Sciatic nerve (tissue), 2 donors: ENCODE data around the gene SCN8A. TPM values are rescaled to one million over a fixed set of nuclear protein-coding genes. Genes with fewer than 3 reads are reported as not detected.
"Not testable (repeated sequence)": the region's sequence is repeated elsewhere in the genome, so short reads cannot be mapped to it uniquely, and the experiment has no call there.

Experiments used
- ATAC-seq: fragments of 200-7000 bp; cut with Tn5 transposase; one replicate; pipeline ENCODE4 v1.9.1; 2020; ENCODE audit warnings: mild to moderate bottlenecking, moderate library complexity
- DNase-seq: peaks from one replicate; pipeline ENCODE4 v3.0.0-alpha.2; 2020; ENCODE audit warnings: low spot score
- intact Hi-C: fragments of 100-400 bp; cut with DNase I; formaldehyde crosslinking; loops from one replicate; pipeline ENCODE4 v1.14.2; 2022
- total RNA-seq: library from RNA; stranded (reverse); fragmentation: NEBNext Ultra II Directional; extraction: Animal tissue kit (Norgen Biotek cat#: 25700); gene quantifications from one replicate; pipeline ENCODE4 v1.2.1, GENCODE V29; 2021
- donor health status: DM: no; HTN: no; CAD: no.
- donor health status: DM: no; HTN: no; CAD: no.

Gene SCN8A
- total RNA-seq: 1.5 TPM

GRCh38 chr12:51591016-51591901 lies at the start of gene SCN8A:
Gene SCN8A, plus strand, starts transcription at chr12:51591233. Its CDS starts 71,585 bp downstream, at chr12:51662818.
- ATAC-seq (no peak), DNase-seq (no peak)
- intact Hi-C loops: no loop called here

- no peak for ATAC-seq
- intact Hi-C loops: no loop called here
- DNase-seq: no peak
These were observed 44.9 kb upstream of the SCN8A start for GRCh38 chr12:51546097-51546496.

- ATAC-seq (no peak), DNase-seq (no peak)
- intact Hi-C loops: no loop called here
These were observed 43.4 kb upstream of the SCN8A start for GRCh38 chr12:51547606-51548005.

- intact Hi-C loops: no loop called here
- ATAC-seq (no peak), DNase-seq (no peak)
These were observed 42.8 kb upstream of the SCN8A start for GRCh38 chr12:51548241-51548640.

- intact Hi-C loops: no loop called here
- ATAC-seq (no peak), DNase-seq (no peak)
These were observed 41.4 kb upstream of the SCN8A start for GRCh38 chr12:51549637-51550036.

- intact Hi-C loops, DNase-seq, ATAC-seq: not testable (repeated sequence)
These were observed 22.6 kb upstream of the SCN8A start for GRCh38 chr12:51568271-51569032.

GRCh38 chr12:51579321-51579850 lies 11.6 kb upstream of the SCN8A start:
- DNase-seq: no peak
- ATAC-seq: no peak
- intact Hi-C loops: no loop called here

GRCh38 chr12:51589060-51589459 lies 2.0 kb upstream of the SCN8A start:
- ATAC-seq (no peak), DNase-seq (no peak)
- intact Hi-C loops: no loop called here

GRCh38 chr12:51589557-51590176 lies 1.4 kb upstream of the SCN8A start:
- ATAC-seq (no peak), DNase-seq (no peak)
- intact Hi-C loops: no loop called here

GRCh38 chr12:51590347-51591015 lies 552 bp upstream of the SCN8A start:
- intact Hi-C loops: no loop called here
- ATAC-seq: no peak
- peak; percentile 64 for DNase-seq

- ATAC-seq: no peak
- intact Hi-C loops: no loop called here
- no peak for DNase-seq
These were observed 1.1 kb downstream of the SCN8A start for GRCh38 chr12:51592034-51592705.

GRCh38 chr12:51593021-51593420 lies 2.0 kb downstream of the SCN8A start:
- ATAC-seq (no peak), DNase-seq (no peak)
- intact Hi-C loops: no loop called here

- no peak for ATAC-seq
These were observed 2.5 kb downstream of the SCN8A start for GRCh38 chr12:51593539-51593938.

GRCh38 chr12:51598156-51598555 lies 7.1 kb downstream of the SCN8A start:
- DNase-seq (no peak), ATAC-seq (no peak)
- intact Hi-C loops: no loop called here

More at GRCh38 chr12:51593539-51593938, 2.5 kb downstream of the SCN8A start:
- intact Hi-C loops: no loop called here
- DNase-seq: no peak

GRCh38 chr12:51600721-51601120 lies 9.7 kb downstream of the SCN8A start:
- DNase-seq: no peak
- no peak for ATAC-seq
- intact Hi-C loops: no loop called here

- ATAC-seq (no peak), DNase-seq (no peak)
- intact Hi-C loops: no loop called here
These were observed 10.2 kb downstream of the SCN8A start for GRCh38 chr12:51601241-51601640.

GRCh38 chr12:51605896-51606295 lies 14.9 kb downstream of the SCN8A start:
- intact Hi-C loops, DNase-seq, ATAC-seq: not testable (repeated sequence)

- intact Hi-C loops, ATAC-seq, DNase-seq: not testable (repeated sequence)
These were observed 16.2 kb downstream of the SCN8A start for GRCh38 chr12:51607197-51607596.
